Stomach smooth muscle (tissue), 2 donors: ENCODE data around the gene KIF3C.
A peak's percentile ranks its signal among the peaks of the same experiment; 100 is the strongest.
"Not testable (repeated sequence)": the region's sequence is repeated elsewhere in the genome, so short reads cannot be mapped to it uniquely, and the experiment has no call there.

Experiments
- H3K27ac ChIP-seq: one replicate; pipeline ENCODE4 v1.7.0; 2013; ENCODE audit warnings: mild to moderate bottlenecking, low read length, inconsistent platforms
- H3K27me3 ChIP-seq, 2 donors: one replicate each; pipeline ENCODE4 v1.7.0; 2013; ENCODE audit warnings: low read length in 2 of 2; ENCODE audit not compliant: insufficient read depth in 2 of 2, control insufficient read depth in 1 of 2
- H3K36me3 ChIP-seq, 2 donors: one replicate each; pipeline ENCODE4 v1.7.0; 2013; ENCODE audit warnings: low read length in 2 of 2; ENCODE audit not compliant: control insufficient read depth in 2 of 2, insufficient read depth in 2 of 2
- H3K4me1 ChIP-seq: one replicate; pipeline ENCODE4 v1.7.0; 2013; ENCODE audit warnings: low read length; ENCODE audit not compliant: control insufficient read depth, insufficient read depth
- H3K4me3 ChIP-seq, 2 donors: one replicate each; pipeline ENCODE4 v1.7.0; 2013; ENCODE audit warnings: low read length in 2 of 2
- H3K9ac ChIP-seq, 2 donors: one replicate each; pipeline ENCODE4 v1.7.0; 2013; ENCODE audit warnings: low read length in 2 of 2, mild to moderate bottlenecking in 1 of 2
- H3K9me3 ChIP-seq, 2 donors: one replicate each; pipeline ENCODE4 v1.7.0; 2013; ENCODE audit warnings: low read length in 2 of 2; ENCODE audit not compliant: control insufficient read depth in 2 of 2
- donor health status: healthy.
- donor health status: Pancreatic carcinoma.

KIF3C gene

DNA sequence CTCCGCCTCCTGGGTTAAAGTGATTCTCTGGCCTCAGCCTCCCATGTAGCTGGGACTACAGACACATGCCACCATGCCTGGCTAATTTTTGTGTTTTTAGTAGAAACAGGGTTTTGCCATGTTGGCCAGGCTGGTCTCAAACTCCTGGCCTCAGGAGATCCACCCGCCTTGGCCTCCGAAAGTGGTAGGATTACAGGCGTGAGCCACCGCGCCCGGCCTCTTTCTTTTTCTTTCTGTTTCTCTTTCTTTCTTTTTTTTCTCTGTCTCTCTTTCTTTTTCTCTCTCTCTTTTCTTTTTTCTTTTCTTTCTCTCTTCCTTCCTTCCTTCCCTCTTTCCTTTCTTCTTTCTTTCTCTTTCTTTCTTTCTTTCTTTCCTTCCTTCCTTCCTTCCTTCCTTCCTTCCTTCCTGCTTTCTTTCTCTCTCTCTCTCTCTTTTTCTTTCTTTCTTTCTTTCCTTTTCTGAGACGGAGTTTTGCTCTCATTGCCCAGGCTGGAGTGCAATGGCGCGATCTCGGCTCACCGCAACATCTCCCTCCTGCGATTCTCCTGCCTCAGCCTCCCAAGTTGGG is 16.6 kb upstream of the KIF3C start:
- H3K9ac ChIP-seq, H3K4me3 ChIP-seq, H3K9me3 ChIP-seq, H3K27me3 ChIP-seq, H3K36me3 ChIP-seq, H3K27ac ChIP-seq: not testable (repeated sequence)
- peaks cover 19% of the 10 kb centered on the region for H3K4me1 ChIP-seq

DNA sequence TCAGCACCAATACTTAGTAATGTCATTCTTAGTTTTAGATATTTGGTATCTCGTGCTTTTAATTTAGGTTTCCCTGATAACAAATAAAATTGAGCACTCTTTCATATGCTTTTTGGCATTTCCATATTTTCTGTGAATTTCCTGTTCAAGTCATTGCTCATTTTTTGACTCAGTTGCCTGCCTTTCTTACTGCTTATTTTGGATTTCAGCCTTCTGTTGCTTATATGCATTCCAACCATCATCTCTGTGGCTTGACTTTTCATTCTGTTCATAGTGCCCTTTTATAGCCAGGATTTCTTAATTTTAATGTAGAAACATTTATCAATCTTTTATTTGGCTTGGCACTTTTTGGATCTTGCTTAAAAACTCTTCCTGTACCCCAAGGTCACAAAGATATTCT is 14.5 kb upstream of the KIF3C start:
- Histone ChIP-seq H3K9ac (no peak overlapping the region), H3K27ac (no peak overlapping the region)

DNA sequence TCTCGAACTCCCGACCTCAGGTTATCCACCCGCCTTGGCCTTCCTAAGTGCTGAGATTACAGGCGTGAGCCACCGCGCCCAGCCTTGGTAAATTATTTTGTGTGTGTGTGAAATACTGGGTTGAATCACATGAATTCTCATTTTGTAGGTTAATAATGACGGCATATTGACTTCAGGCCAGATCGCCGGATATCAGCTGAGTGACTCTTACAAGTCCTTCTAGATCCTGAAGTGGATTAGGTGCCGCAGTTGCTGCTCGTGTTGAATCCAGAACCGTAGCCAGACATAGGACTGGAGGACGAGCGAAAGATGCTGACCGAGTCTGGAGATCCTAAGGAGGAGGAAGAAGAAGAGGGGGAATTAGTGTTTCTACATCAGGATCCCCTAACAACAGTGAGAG is 12.2 kb upstream of the KIF3C start:
- Histone ChIP-seq H3K9me3 (no peaks in the 10 kb centered on the region), H3K36me3 (no peaks in the 10 kb centered on the region), H3K9ac (no peak overlapping the region), H3K4me3 (no peak overlapping the region), H3K4me1 (peaks cover 3% of the 10 kb centered on the region), H3K27ac (no peak overlapping the region), H3K27me3 (no peaks in the 10 kb centered on the region)

More for the DNA sequence above, 14.5 kb upstream of the KIF3C start:
- H3K4me3 ChIP-seq = no peak overlapping the region
- H3K9me3 ChIP-seq = no peaks in the 10 kb centered on the region
- peaks cover 8% of the 10 kb centered on the region for H3K4me1 ChIP-seq
- H3K36me3 ChIP-seq = no peaks in the 10 kb centered on the region
- H3K27me3 ChIP-seq = no peaks in the 10 kb centered on the region

DNA sequence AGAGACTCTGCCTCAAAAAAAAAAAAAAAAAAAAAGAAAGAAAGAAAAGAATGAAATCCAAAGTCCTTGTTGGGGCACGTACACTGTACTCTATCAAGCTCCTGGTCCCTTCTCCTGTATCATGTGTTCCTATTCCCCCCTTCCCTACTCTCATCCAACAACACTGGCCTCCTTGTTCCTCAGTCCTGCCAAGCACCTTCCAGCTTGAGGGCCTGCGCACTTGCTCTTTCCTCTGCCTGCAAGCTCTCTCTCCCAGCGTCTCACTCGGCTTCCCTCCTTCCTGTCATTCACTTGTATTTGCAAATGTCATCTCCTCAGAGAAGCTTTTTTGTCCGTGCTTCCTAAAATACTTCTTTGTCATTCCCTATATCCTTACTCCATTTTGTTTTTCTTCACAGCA is 10.8 kb upstream of the KIF3C start:
- no peak overlapping the region for H3K9ac ChIP-seq
- no peaks in the 10 kb centered on the region for H3K36me3 ChIP-seq

DNA sequence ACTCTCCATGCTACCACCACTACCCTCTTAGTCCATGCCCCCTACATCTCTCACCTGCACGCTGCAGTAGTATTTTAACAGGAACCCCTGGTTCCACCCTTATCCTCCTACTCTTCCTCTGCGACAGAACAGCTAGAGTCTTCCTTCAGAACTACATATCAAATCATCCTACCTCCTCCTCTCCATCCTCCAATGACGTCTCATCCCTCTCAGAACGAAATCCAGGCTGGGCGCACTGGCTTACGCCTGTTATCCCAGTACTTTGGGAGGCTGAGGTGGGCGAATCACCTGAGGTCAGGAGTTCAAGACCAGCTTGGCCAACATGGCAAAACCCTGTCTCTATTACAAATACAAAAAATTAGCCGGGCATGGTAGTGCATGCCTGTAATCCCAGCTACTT is 10.3 kb upstream of the KIF3C start:
- Histone ChIP-seq H3K36me3 (no peaks in the 10 kb centered on the region), H3K27ac (no peak overlapping the region), H3K9ac (no peak overlapping the region), H3K4me1 (peaks cover 3% of the 10 kb centered on the region), H3K27me3 (no peaks in the 10 kb centered on the region), H3K9me3 (no peaks in the 10 kb centered on the region), H3K4me3 (no peak overlapping the region)

More for the DNA sequence above, 10.8 kb upstream of the KIF3C start:
- Histone ChIP-seq H3K4me3 (no peak overlapping the region), H3K4me1 (peaks cover 3% of the 10 kb centered on the region), H3K9me3 (no peaks in the 10 kb centered on the region), H3K27ac (no peak overlapping the region), H3K27me3 (no peaks in the 10 kb centered on the region)

DNA sequence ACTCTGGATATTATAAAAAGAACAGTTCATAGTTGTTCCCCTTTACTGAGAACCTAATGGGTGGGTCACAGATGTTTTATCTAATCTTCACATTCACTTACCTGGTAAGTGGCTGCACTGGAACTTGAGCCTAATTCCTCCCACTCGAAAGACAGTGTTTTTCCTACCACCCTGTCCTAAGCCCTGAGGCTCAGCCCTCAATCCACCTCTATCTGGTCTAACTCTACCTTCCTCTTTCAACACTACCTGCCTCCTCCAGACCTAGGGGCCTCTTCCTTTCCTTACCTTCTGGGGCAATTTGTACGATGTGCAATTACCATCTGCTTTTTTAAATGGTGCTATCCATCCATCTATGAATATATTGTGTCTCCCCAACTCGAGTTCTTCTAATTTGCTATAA is 9.7 kb upstream of the KIF3C start:
- H3K36me3 ChIP-seq = no peaks in the 10 kb centered on the region
- H3K27ac ChIP-seq = no peak overlapping the region
- H3K9ac ChIP-seq = no peak overlapping the region
- H3K4me1 ChIP-seq = peaks cover 3% of the 10 kb centered on the region
- H3K27me3 ChIP-seq = no peaks in the 10 kb centered on the region
- no peak overlapping the region for H3K4me3 ChIP-seq
- no peaks in the 10 kb centered on the region for H3K9me3 ChIP-seq

DNA sequence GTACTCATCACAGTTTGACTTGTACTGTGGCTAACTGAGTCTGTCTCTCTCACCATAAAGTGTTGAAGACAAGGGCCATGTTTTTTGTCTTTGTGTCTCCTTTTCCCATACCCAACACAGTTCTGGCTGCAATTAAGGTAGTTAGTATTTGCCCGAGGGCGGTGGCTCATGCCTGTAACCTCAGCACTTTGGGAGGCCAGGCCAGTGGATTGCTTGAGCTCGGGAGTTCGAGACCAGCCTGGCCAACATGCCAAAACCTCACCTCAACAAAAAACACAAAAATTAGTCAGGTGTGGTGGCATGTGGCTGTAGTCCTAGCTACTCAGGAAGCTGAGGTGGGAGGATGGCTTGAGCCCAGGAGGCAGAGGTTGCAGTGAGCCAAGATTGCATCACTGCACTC is 6.9 kb upstream of the KIF3C start:
- Histone ChIP-seq H3K4me3 (no peak overlapping the region), H3K27ac (no peak overlapping the region), H3K4me1 (peaks cover 3% of the 10 kb centered on the region), H3K9me3 (no peaks in the 10 kb centered on the region), H3K27me3 (no peaks in the 10 kb centered on the region), H3K9ac (no peak overlapping the region), H3K36me3 (no peaks in the 10 kb centered on the region)

DNA sequence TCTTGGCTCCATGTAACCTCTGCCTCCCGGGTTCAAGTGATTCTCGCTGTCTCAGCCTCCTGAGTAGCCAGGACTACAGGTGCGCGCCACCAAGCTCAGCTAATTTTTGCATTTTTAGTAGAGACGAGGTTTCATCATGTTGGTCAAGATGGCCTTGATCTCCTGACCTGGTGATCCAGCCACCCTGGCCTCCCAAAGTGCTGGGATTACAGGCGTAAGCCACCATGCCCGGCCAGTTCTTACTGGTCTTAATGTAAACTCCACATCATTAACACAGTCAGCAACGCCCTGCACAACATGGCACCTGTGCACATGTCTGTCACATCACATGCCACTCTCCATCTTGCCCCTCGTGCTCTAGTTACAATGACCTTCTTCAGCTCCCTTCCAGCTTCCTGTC is 5.8 kb upstream of the KIF3C start:
- H3K27me3 ChIP-seq = no peaks in the 10 kb centered on the region
- no peak overlapping the region for H3K4me3 ChIP-seq
- no peaks in the 10 kb centered on the region for H3K9me3 ChIP-seq
- no peaks in the 10 kb centered on the region for H3K36me3 ChIP-seq
- H3K4me1 ChIP-seq = peaks cover 4% of the 10 kb centered on the region
- H3K9ac ChIP-seq = no peak overlapping the region
- H3K27ac ChIP-seq = no peak overlapping the region

DNA sequence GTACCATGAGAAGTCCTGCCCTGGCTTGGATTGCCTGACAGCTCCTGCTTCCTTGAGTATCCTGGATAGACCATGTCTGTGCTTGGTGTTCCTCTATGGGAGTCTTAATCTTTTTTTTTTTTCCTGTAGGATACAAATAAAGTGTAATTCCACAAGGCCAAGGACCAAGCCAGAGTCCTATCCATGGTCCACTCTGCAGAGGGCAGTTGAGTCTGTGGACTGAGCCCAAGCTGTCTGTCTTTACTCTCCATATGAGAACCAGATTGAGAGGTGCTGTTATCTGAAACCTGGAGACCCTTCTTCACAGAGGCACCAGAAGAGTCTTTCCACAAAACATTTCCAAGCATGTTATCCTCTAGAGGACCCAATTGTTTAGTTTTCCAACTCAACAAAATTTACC is 1.4 kb upstream of the KIF3C start:
- Histone ChIP-seq H3K36me3 (no peaks in the 10 kb centered on the region), H3K9me3 (no peaks in the 10 kb centered on the region), H3K9ac (no peak overlapping the region), H3K27me3 (no peaks in the 10 kb centered on the region), H3K4me3 (no peak overlapping the region), H3K4me1 (peaks cover 24% of the 10 kb centered on the region), H3K27ac (no peak overlapping the region)

DNA sequence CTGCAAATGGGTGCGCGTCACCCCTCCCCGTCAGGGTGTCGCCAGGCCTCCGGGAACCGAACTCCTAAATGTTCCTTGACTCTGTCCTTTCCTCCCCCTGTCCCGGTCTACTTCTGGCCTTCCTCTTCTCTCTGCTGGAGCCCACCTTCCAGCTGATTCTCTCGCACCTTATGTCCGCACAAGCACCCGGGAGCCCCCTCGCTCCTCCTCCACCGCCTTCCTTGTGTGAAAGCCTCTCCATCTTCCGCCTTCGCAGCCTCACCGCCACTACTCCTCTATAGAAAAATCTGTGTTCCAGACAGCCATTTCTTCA is 627 bp upstream of the KIF3C start:
- Histone ChIP-seq H3K36me3 (no peaks in the 10 kb centered on the region), H3K27me3 (no peaks in the 10 kb centered on the region), H3K9me3 (no peaks in the 10 kb centered on the region), H3K4me1 (peaks cover 24% of the 10 kb centered on the region), H3K4me3 (peak overlapping the region; percentile 74 to 82), H3K9ac (peak overlapping the region; percentile 28 to 36), H3K27ac (peak overlapping the region; percentile 18)

DNA sequence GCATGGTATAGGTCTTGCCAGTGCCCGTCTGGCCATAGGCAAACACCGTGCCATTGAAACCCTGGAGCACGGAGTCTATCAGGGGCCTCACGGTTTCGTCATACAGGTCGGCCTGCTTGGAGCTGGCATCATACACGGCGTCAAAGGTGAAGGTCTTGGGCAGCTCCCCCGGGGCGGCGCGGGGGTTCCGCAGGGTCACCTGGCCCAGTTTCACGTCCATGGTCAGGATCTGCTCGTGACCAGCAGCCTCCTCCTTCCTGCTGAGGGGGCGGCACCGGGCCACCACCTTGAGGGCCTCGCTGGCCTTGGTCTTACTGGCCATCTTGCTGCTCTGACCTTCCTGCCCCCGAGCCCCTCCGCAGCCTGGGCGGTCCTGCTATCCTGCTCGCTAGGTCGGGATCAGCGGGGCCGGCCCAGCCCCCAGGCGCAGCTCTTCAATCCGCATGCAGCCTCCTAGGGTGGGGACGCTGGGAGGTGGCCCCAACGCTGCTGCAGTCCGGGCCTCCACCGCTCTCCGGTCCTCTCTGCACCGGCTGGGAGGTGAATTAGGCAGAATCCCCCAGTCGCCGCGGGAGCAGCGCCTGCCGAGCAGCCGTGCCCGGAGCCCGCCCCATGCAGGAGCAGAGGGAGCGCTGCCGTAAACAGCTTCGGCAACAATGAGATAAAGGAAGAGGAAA is 563 bp downstream of the KIF3C start:
- H3K4me3 ChIP-seq = peak overlapping the region; percentile 74 to 82
- peak overlapping the region; percentile 52 to 64 for H3K9ac ChIP-seq
- no peaks in the 10 kb centered on the region for H3K9me3 ChIP-seq
- no peak overlapping the region for H3K27ac ChIP-seq
- H3K27me3 ChIP-seq = no peaks in the 10 kb centered on the region
- peaks cover 26% of the 10 kb centered on the region for H3K4me1 ChIP-seq
- no peaks in the 10 kb centered on the region for H3K36me3 ChIP-seq
